ENCODE data around the gene CYP26A1. TPM values are rescaled to one million over a fixed set of nuclear protein-coding genes. Genes with fewer than 3 reads are reported as not detected.

CYP26A1 gene, protein sequence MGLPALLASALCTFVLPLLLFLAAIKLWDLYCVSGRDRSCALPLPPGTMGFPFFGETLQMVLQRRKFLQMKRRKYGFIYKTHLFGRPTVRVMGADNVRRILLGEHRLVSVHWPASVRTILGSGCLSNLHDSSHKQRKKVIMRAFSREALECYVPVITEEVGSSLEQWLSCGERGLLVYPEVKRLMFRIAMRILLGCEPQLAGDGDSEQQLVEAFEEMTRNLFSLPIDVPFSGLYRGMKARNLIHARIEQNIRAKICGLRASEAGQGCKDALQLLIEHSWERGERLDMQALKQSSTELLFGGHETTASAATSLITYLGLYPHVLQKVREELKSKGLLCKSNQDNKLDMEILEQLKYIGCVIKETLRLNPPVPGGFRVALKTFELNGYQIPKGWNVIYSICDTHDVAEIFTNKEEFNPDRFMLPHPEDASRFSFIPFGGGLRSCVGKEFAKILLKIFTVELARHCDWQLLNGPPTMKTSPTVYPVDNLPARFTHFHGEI
- not detected for total RNA-seq
- long read RNA-seq: 0 reads

DNA sequence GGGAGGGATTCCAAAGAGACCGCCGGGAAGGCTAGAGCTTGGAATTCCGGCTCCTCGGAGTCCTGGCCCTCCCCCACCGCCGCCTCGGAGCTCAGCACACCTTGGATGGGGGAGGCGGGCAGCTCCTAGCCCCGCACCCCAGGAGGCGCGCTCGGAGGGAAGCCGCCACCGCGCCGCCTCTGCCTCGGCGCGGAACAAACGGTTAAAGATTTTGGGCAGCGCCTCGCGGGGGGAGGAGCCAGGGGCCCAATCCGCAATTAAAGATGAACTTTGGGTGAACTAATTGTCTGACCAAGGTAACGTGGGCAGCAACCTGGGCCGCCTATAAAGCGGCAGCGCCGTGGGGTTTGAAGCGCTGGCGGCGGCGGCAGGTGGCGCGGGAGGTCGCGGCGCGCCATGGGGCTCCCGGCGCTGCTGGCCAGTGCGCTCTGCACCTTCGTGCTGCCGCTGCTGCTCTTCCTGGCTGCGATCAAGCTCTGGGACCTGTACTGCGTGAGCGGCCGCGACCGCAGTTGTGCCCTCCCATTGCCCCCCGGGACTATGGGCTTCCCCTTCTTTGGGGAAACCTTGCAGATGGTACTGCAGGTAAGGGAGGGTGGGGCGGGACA is at the start of gene CYP26A1:
CYP26A1 (plus strand) TSS at position 355 of the 608 bp plus-strand sequence; CDS start at position 397, 42 bp downstream.
- no peak for DNase-seq (ENCODE audit: missing footprints)
- intact Hi-C loops (cut with DNase I): no loop called here
- no peak for ATAC-seq

DNA sequence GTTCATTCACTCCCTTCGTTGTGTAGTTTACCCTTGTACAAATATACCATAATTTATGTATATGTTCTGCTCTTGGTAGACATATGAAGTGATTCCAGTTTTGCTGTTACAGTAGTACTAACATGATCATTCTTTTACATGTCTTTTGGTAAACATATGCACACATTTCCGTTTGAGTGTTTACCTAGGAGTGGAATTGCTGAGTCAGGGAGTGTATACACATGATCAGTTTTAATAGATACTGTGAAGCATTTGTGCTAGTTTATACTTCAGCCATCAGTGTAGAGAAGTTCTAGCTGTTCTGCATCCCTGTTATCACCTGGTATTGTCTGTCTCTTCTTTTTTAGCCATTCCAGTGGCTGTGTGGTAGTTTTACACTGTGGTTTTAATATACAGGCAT is 47.6 kb upstream of the CYP26A1 start:
- ATAC-seq (no peak), DNase-seq (ENCODE audit: missing footprints) (no peak)
- intact Hi-C loops (cut with DNase I): no loop called here

GRCh38 chr10:93027508-93027907 is 46.2 kb upstream of the CYP26A1 start:
- intact Hi-C loops (cut with DNase I): no loop called here
- no peak for DNase-seq (ENCODE audit: missing footprints)
- no peak for ATAC-seq

DNA sequence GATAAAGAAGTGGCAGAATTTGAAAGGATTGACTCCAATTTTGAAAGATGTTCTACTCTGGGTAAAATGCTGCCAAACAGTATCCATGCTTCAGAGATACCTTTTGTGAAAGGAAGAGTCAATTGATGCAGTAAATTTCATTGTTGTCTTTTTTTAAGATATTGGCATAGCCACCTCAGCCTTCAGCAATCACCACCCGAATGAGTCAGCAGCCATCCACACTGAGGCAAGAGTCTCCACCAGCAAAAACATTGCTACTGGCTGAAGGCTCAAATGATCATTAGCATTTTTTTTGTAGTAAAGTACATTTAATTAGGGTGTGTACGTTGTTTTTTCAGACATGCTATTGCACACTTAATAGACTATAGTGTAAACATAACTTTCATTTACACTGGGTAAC is 44.8 kb upstream of the CYP26A1 start:
- DNase-seq (ENCODE audit: missing footprints): no peak
- no peak for ATAC-seq
- intact Hi-C loops (cut with DNase I): no loop called here

GRCh38 chr10:93030409-93030808 is 43.3 kb upstream of the CYP26A1 start:
- no peak for ATAC-seq
- DNase-seq (ENCODE audit: missing footprints): no peak
- intact Hi-C loops (cut with DNase I): no loop called here

GRCh38 chr10:93032105-93032808 is 41.4 kb upstream of the CYP26A1 start:
- intact Hi-C loops (cut with DNase I): no loop called here
- no peak for DNase-seq (ENCODE audit: missing footprints)
- ATAC-seq: no peak

DNA sequence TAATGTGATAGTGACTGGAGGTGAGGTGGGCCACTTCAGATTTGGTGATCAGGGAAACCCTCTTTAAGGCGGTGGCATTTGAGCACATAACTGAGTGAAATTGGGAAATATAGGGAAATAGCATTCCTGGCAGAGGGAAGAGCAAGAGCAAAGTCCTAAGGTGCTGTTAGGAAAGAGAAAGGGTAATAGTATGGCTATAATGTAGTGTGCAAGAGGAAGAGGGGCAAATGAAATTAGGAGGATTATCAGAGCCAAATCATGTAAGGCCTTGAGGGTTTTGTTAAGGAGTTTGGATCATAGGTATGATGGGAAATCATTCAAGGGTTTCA is 40.9 kb upstream of the CYP26A1 start:
- intact Hi-C loops (cut with DNase I): no loop called here
- DNase-seq (ENCODE audit: missing footprints) (no peak), ATAC-seq (no peak)

DNA sequence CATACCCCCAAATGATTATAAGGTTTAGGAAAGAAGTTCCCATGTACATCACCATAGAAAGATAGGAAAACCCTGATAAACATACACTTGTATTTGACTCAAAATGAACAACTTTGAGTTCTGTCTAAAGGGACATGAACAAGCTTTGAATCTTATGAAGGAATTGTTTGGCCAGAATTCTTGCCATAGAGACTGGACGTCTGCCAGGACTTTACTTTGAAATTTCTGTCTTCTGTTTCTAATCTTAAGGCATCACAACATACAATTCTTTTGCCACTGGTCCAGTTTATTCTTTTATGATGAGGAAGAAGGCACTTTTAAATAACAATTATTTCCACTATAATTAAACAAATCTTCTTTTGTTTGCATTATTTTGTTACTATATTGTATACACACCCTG is 39.3 kb upstream of the CYP26A1 start:
- ATAC-seq (no peak), DNase-seq (ENCODE audit: missing footprints) (no peak)
- intact Hi-C loops (cut with DNase I): no loop called here

DNA sequence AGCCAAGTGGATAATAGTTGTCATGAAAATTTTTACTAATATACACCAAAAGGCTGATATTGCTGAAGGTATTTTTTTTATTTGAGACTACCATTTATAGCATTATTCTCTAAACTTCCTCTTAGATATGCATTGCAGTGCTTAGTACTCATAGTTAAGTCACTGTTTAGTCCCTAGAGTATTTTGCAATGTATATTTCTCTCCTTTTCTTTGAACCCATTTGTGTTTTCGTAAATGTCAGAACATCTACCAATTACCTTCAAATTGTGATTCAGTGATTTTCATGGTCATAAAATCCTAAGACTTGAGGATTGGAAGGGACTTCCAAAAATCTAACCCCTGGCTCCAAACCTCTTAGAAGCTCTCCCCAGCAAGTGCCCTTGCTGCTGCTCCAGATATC is 34.6 kb upstream of the CYP26A1 start:
- intact Hi-C loops (cut with DNase I): no loop called here
- DNase-seq (ENCODE audit: missing footprints): no peak
- no peak for ATAC-seq

- ATAC-seq (no peak), DNase-seq (ENCODE audit: missing footprints) (no peak)
- intact Hi-C loops (cut with DNase I): no loop called here
Measured at GRCh38 chr10:93039721-93040120, 34.0 kb upstream of the CYP26A1 start.

- no peak for DNase-seq (ENCODE audit: missing footprints)
- intact Hi-C loops (cut with DNase I): no loop called here
- no peak for ATAC-seq
Measured at GRCh38 chr10:93054486-93054885, 19.2 kb upstream of the CYP26A1 start.

DNA sequence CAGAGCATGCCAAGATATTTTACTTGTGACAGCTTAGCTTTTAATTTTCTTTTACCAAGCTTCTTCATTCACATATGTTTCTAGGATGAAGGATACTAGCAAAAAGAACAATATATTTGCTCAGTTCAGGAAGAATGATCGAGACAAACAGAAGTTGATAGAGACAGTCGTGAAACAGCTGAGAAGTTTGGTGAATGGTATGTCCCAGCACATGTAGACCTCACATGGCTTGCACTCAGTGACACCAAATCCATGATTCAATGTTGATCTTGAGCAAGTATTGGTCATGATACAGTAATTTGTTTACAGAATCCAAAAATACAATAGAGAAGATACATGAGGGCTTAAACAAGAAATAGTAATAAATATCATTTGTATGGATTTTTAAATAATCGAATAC is 15.6 kb upstream of the CYP26A1 start:
- no peak for DNase-seq (ENCODE audit: missing footprints)
- intact Hi-C loops (cut with DNase I): no loop called here
- no peak for ATAC-seq

GRCh38 chr10:93059975-93060886 is 13.5 kb upstream of the CYP26A1 start, which contains the start of gene CYP26C1:
TSS of gene CYP26C1 (plus strand) at chr10:93060798. CDS start at chr10:93061264, 466 bp downstream.
- no peak for ATAC-seq
- DNase-seq (ENCODE audit: missing footprints): no peak
- intact Hi-C loops (cut with DNase I): no loop called here

DNA sequence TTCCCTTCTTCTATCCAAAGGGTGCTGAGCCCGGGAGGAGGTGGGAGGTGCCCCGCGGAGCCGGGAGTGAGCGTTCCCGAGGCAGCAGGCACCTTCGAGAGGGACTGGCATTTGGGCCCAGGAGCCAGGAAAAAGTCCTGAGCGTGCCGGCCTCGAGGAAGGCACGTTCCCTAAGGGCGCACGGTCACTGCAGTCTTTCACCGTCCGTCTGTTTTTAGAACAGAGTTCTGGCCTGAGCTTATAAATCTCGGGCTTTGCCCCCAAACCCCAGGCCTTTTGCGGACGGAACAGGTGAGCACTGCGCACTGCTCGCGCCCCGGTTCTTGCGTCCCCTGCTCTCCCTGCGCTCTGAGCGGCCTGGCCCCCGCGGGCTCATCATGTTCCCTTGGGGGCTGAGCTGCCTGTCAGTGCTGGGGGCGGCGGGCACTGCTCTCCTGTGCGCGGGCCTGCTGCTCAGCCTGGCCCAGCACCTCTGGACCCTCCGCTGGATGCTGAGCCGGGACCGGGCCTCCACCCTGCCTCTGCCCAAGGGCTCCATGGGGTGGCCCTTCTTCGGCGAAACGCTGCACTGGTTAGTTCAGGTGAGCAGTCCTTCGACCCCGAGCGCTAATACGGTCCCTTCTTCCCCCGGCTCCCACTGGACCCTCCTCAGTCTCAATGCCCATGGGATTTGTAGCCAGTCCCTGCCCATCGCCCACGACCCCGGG is 12.7 kb upstream of the CYP26A1 start:
- DNase-seq (ENCODE audit: missing footprints) (no peak), ATAC-seq (no peak)
- intact Hi-C loops (cut with DNase I): no loop called here

- ATAC-seq (no peak), DNase-seq (ENCODE audit: missing footprints) (no peak)
- intact Hi-C loops (cut with DNase I): no loop called here
Measured at GRCh38 chr10:93061594-93062513, 11.8 kb upstream of the CYP26A1 start.

DNA sequence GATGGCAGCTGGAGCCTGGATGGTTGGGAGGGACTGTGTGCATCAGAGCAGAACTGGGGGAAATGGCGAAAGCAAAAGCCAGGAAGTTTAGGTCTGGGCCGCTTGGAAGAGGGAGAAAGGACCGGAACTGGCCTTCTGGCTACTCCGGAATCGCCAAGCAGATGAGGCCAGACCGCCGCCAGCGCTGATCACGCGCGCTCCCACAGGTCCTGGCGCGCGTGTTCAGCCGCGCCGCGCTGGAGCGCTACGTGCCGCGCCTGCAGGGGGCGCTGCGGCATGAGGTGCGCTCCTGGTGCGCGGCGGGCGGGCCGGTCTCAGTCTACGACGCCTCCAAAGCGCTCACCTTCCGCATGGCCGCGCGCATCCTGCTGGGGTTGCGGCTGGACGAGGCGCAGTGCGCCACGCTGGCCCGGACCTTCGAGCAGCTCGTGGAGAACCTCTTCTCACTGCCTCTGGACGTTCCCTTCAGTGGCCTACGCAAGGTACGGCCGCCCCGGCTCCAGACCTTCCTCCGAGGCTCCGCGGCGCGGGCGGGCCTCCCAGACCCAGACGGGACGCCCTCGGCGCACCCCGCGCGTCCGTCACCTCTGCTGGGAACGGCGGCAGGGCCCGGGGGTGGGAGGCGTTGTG is 11.1 kb upstream of the CYP26A1 start:
- no peak for DNase-seq (ENCODE audit: missing footprints)
- ATAC-seq: no peak
- intact Hi-C loops (cut with DNase I): no loop called here
